ENCODE results near the gene HLCS. TPM values are rescaled to one million over a fixed set of nuclear protein-coding genes. Genes with fewer than 3 reads are reported as not detected.

The HLCS gene
- total and polyA plus RNA-seq, 7 donors = 3.0 to 26.0 (median 12.5) TPM

DNA sequence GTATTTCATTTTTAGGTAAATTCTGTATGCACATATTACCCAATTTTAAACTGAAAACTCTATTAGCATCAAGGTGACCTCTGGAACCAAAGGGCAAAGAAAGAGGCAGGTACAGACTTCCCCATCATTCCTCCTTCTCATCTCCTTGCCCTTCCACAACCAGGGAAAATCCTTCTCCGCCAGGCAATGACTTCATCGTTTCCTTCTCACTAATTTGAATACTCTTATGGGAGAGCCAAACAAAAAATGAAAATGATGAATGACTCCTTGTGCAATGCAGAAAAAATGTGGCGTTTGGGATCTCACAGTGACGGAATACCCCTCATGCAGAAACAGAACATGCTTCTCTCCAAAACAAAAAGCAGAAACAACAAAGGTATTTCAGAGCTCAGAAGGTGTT is 83.7 kb downstream of the HLCS start:
- Histone ChIP-seq H3K27me3 (no peaks in the 10 kb centered on the region), H3K9me3 (peaks cover 0 to 2% (median 0%) of the 10 kb centered on the region in 4 donors), H3K4me1 (no peaks in the 10 kb centered on the region), H3K4me3 (no peak overlapping the region), H3K36me3 (no peaks in the 10 kb centered on the region), H3K27ac (no peak overlapping the region)
- no peak for TF ChIP-seq POLR2A (IDR thresholded peaks at IDR 0.05)
- TF ChIP-seq EP300 (IDR thresholded peaks at IDR 0.05) = no peak
- no peak for TF ChIP-seq POLR2AphosphoS5 (IDR thresholded peaks at IDR 0.05)
- TF ChIP-seq, protein P1, sequence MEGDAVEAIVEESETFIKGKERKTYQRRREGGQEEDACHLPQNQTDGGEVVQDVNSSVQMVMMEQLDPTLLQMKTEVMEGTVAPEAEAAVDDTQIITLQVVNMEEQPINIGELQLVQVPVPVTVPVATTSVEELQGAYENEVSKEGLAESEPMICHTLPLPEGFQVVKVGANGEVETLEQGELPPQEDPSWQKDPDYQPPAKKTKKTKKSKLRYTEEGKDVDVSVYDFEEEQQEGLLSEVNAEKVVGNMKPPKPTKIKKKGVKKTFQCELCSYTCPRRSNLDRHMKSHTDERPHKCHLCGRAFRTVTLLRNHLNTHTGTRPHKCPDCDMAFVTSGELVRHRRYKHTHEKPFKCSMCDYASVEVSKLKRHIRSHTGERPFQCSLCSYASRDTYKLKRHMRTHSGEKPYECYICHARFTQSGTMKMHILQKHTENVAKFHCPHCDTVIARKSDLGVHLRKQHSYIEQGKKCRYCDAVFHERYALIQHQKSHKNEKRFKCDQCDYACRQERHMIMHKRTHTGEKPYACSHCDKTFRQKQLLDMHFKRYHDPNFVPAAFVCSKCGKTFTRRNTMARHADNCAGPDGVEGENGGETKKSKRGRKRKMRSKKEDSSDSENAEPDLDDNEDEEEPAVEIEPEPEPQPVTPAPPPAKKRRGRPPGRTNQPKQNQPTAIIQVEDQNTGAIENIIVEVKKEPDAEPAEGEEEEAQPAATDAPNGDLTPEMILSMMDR (IDR thresholded peaks at IDR 0.05) = no peak
- no peak for DNase-seq
- WGBS, 2 donors = 91 to 95% methylated on average over 4 of the region's 4 CpGs
- intact Hi-C loops (cut with DNase I) = no loop called here

DNA sequence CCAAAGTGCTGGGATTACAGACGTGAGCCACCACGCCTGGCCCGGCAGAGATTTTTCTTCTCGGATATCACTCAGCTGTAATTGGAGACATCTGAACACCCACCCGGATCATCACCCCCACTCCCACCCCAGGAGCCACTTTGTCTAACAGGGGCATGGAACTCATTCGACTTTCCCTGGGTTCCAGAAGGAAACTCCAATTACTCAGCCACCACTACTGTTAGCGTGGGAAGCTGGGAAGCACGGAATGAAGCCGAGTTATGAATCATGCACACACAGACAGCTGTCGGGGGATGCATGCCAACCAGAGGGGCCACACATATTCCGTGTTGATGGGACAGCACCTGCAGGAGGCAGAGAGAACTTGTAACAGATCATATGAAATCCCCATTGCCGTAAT is 85.2 kb downstream of the HLCS start:
- Histone ChIP-seq H3K4me1 (no peaks in the 10 kb centered on the region), H3K9me3 (peaks cover 0 to 3% (median 0%) of the 10 kb centered on the region in 4 donors), H3K36me3 (no peaks in the 10 kb centered on the region), H3K27ac (no peak overlapping the region), H3K27me3 (no peaks in the 10 kb centered on the region), H3K4me3 (no peak overlapping the region)
- TF ChIP-seq, protein P1 (IDR thresholded peaks at IDR 0.05) = no peak
- TF ChIP-seq POLR2A (IDR thresholded peaks at IDR 0.05) = no peak
- TF ChIP-seq POLR2AphosphoS5 (IDR thresholded peaks at IDR 0.05) = no peak
- TF ChIP-seq EP300 (IDR thresholded peaks at IDR 0.05) = no peak
- WGBS, 2 donors = 96 to 97% methylated on average over 12 of the region's 12 CpGs
- intact Hi-C loops (cut with DNase I) = no loop called here
- DNase-seq = no peak

DNA sequence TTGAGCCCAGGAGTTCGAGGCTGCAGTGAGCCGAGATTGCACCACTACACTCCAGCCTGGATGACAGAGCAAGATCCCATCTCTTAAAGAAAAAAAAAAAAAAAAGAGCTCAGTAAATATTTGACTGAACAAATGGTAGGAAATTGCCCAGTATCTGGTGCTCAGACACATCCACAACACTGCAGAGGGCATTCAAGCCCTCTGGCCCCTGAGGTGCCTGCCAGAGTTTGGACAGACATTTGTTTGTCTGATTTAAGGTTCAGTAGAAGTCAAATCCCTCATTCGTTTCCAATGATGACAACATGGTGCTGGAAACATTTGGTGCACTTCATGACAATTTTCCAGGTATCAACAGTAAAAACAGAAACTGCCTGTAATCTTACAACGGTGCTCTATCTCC is 86.6 kb downstream of the HLCS start:
- DNase-seq = no peak
- peaks cover 0 to 3% (median 0%) of the 10 kb centered on the region in 4 donors for H3K9me3 ChIP-seq
- no peaks in the 10 kb centered on the region for H3K27me3 ChIP-seq
- no peak overlapping the region for H3K4me3 ChIP-seq
- no peaks in the 10 kb centered on the region for H3K36me3 ChIP-seq
- intact Hi-C loops (cut with DNase I) = no loop called here
- no peak overlapping the region for H3K27ac ChIP-seq
- 89% methylated on average over 4 of the region's 4 CpGs for WGBS, 2 donors
- no peak for TF ChIP-seq EP300 (IDR thresholded peaks at IDR 0.05)
- no peak for TF ChIP-seq POLR2AphosphoS5 (IDR thresholded peaks at IDR 0.05)
- TF ChIP-seq POLR2A (IDR thresholded peaks at IDR 0.05) = no peak
- TF ChIP-seq, protein P1 (IDR thresholded peaks at IDR 0.05) = no peak
- H3K4me1 ChIP-seq = no peaks in the 10 kb centered on the region

DNA sequence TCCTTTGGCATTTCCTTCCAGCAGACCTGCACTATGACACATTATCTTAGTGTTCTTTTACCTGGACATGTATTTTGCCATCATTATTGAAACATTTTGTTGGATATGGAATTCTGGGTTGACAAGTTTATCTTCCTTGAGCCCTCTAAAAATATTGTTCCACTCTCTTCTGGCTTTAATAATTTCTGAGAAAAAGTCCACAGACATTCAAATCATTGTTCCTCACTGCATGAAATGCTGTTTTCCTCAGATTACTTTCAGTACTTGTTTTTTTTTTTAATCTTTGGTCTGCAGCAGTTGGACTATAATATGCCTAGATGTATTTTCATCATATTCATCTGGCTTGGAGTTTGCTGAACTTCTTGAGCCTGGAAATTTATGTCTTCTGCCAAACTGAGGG is 88.7 kb downstream of the HLCS start:
- TF ChIP-seq EP300 (IDR thresholded peaks at IDR 0.05) = no peak
- no peak for TF ChIP-seq POLR2AphosphoS5 (IDR thresholded peaks at IDR 0.05)
- TF ChIP-seq, protein P1 (IDR thresholded peaks at IDR 0.05) = no peak
- TF ChIP-seq POLR2A (IDR thresholded peaks at IDR 0.05) = no peak
- intact Hi-C loops (cut with DNase I) = no loop called here

DNA sequence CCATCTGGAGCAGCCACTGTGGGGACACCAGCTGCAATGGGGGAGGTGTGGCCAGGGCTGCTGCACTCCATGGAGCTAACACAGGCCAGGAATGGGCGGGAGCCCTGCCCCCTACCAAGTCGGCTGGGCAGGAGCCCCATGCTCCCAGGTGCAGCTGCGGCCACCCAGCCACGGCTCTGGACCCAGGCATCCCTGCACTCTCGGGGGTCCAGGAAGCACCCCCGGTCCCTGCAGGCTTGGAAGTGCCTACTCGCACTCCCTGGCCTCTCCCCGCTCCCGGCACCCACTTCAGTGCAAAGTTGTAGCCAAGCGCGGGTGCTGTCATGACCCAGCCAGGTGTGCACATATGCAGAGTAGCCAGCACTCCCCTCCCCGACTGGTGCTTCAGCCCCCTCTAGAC is 91.8 kb downstream of the HLCS start:
- Histone ChIP-seq H3K9me3 (peaks cover 0 to 3% (median 0%) of the 10 kb centered on the region in 4 donors), H3K27ac (no peak overlapping the region), H3K4me1 (no peaks in the 10 kb centered on the region), H3K4me3 (no peak overlapping the region), H3K36me3 (no peaks in the 10 kb centered on the region), H3K27me3 (no peaks in the 10 kb centered on the region)
- WGBS, 2 donors = 93 to 96% methylated on average over 12 of the region's 12 CpGs
- no peak for DNase-seq
- TF ChIP-seq POLR2A (IDR thresholded peaks at IDR 0.05) (no peak), EP300 (IDR thresholded peaks at IDR 0.05) (no peak), POLR2AphosphoS5 (IDR thresholded peaks at IDR 0.05) (no peak)
- intact Hi-C loops (cut with DNase I) = no loop called here

More for the DNA sequence above, 88.7 kb downstream of the HLCS start:
- no peak overlapping the region for H3K27ac ChIP-seq
- no peak for DNase-seq
- no peak overlapping the region for H3K4me3 ChIP-seq
- peaks cover 0 to 3% (median 0%) of the 10 kb centered on the region in 4 donors for H3K9me3 ChIP-seq
- H3K27me3 ChIP-seq = no peaks in the 10 kb centered on the region
- H3K36me3 ChIP-seq = no peaks in the 10 kb centered on the region
- no peaks in the 10 kb centered on the region for H3K4me1 ChIP-seq

All from sigmoid colon (tissue), 7 donors.